WTC11 (cell line): ENCODE data around the gene ADCY3. TPM values are rescaled to one million over a fixed set of nuclear protein-coding genes. Genes with fewer than 3 reads are reported as not detected.

Experiments
- ATAC-seq: fragments of 200-7000 bp; cut with Tn5 transposase; 2 replicates; pipeline ENCODE4 v1.10.0; 2021; ENCODE audit warnings: mild to moderate bottlenecking, moderate library complexity
- CTCF ChIA-PET: fragments of 300-600 bp; sonication (Branson Sonifier 250); formaldehyde crosslinking; loops from one replicate; lab custom pipeline; 2021; ENCODE audit warnings: antibody characterized with exemption; lab: Charles Lee
- POLR2A ChIA-PET: fragments of 350-600 bp; sonication (Branson Sonifier 250); formaldehyde crosslinking; loops from one replicate; lab custom pipeline; 2021; ENCODE audit warnings: antibody characterized with exemption; lab: Charles Lee
- DNase-seq: peaks from one replicate; pipeline ENCODE4 v3.0.0; 2021; ENCODE audit warnings: low spot score
- H3K27ac Mint-ChIP-seq: 2 replicates; pipeline ENCODE4 v1.8.0; 2021; ENCODE audit warnings: mixed read lengths
- H3K27me3 Mint-ChIP-seq: 2 replicates; pipeline ENCODE4 v1.8.0; 2021; ENCODE audit warnings: low read depth, mild to moderate bottlenecking, moderate library complexity, mixed read lengths
- H3K36me3 Mint-ChIP-seq: 2 replicates; pipeline ENCODE4 v1.8.0; 2021; ENCODE audit warnings: mixed read lengths
- H3K4me1 Mint-ChIP-seq: 2 replicates; pipeline ENCODE4 v1.8.0; 2022; ENCODE audit warnings: mixed read lengths
- H3K4me3 Mint-ChIP-seq: 2 replicates; pipeline ENCODE4 v1.8.0; 2021; ENCODE audit warnings: mild to moderate bottlenecking, moderate library complexity, mixed read lengths
- H3K9me3 Mint-ChIP-seq: 2 replicates; pipeline ENCODE4 v1.8.0; 2021; ENCODE audit warnings: mixed read lengths
- ATF6 ChIP-seq: sonication (generic); formaldehyde crosslinking; IDR thresholded peaks from 2 replicates; pipeline ENCODE4 v1.8.1; 2023; ENCODE audit warnings: mild to moderate bottlenecking, missing genetic modification reagents
- E2F5 ChIP-seq: sonication (generic); formaldehyde crosslinking; IDR thresholded peaks from 2 replicates; pipeline ENCODE4 v1.8.1; 2022; ENCODE audit warnings: mild to moderate bottlenecking, moderate library complexity, missing genetic modification reagents
- EMX1 ChIP-seq: fragments of 250-450 bp; sonication (Bioruptor Pico); IDR thresholded peaks from 2 replicates; pipeline ENCODE4 v1.8.0; 2021; ENCODE audit warnings: mild to moderate bottlenecking
- HMGXB4 ChIP-seq: sonication (generic); formaldehyde crosslinking; IDR thresholded peaks from 2 replicates; pipeline ENCODE4 v1.8.1; 2023; ENCODE audit warnings: mild to moderate bottlenecking, moderate library complexity, missing genetic modification reagents
- JUN ChIP-seq: sonication (generic); formaldehyde crosslinking; IDR thresholded peaks from 2 replicates; pipeline ENCODE4 v1.8.0; 2023; ENCODE audit warnings: mild to moderate bottlenecking, missing genetic modification reagents
- NFYB ChIP-seq: sonication (generic); formaldehyde crosslinking; conservative IDR thresholded peaks from 2 replicates; pipeline ENCODE4 v1.8.0; 2022; ENCODE audit warnings: low read depth, missing genetic modification reagents
- NR2C2 ChIP-seq: sonication (generic); formaldehyde crosslinking; IDR thresholded peaks from 2 replicates; pipeline ENCODE4 v1.8.0; 2022; ENCODE audit warnings: mild to moderate bottlenecking, missing genetic modification reagents
- SP1 ChIP-seq: sonication (generic); formaldehyde crosslinking; conservative IDR thresholded peaks from 2 replicates; pipeline ENCODE4 v1.8.1; 2022; ENCODE audit warnings: missing genetic modification reagents
- TCF7 ChIP-seq: sonication (generic); formaldehyde crosslinking; IDR thresholded peaks from 2 replicates; pipeline ENCODE4 v1.8.0; 2022; ENCODE audit warnings: mild to moderate bottlenecking, low read depth, missing genetic modification reagents, moderate library complexity
- ZNF121 ChIP-seq: sonication (generic); formaldehyde crosslinking; IDR thresholded peaks from 2 replicates; pipeline ENCODE4 v1.8.0; 2023; ENCODE audit warnings: missing genetic modification reagents
- ZNF232 ChIP-seq: sonication (generic); formaldehyde crosslinking; IDR thresholded peaks from 2 replicates; pipeline ENCODE4 v1.8.0; 2022; ENCODE audit warnings: mild to moderate bottlenecking, missing genetic modification reagents
- ZNF263 ChIP-seq: sonication (generic); formaldehyde crosslinking; IDR thresholded peaks from 2 replicates; pipeline ENCODE4 v1.8.1; 2022; ENCODE audit warnings: low read depth, mild to moderate bottlenecking, moderate library complexity, missing genetic modification reagents
- ZNF425 ChIP-seq: fragments of 250-450 bp; sonication (Bioruptor Pico); conservative IDR thresholded peaks from 2 replicates; pipeline ENCODE4 v1.9.0; 2021; ENCODE audit warnings: mild to moderate bottlenecking
- total RNA-seq: library from RNA; stranded (reverse); gene quantifications from 3 replicates; pipeline ENCODE4 v1.2.3, GENCODE V29; 2021
- TF ChIP-seq, protein P1 (sequence below): sonication (generic); formaldehyde crosslinking; IDR thresholded peaks from 2 replicates; pipeline ENCODE4 v1.8.1; 2023; ENCODE audit warnings: mild to moderate bottlenecking, missing genetic modification reagents, moderate library complexity
- TF ChIP-seq, protein P2 (sequence below): sonication (generic); formaldehyde crosslinking; IDR thresholded peaks from 2 replicates; pipeline ENCODE4 v1.8.1; 2022; ENCODE audit warnings: mild to moderate bottlenecking, missing genetic modification reagents, moderate library complexity, borderline replicate concordance
- TF ChIP-seq, protein P3 (sequence below): fragments of 250-450 bp; sonication (Bioruptor Pico); IDR thresholded peaks from 2 replicates; pipeline ENCODE4 v1.9.0; 2021; ENCODE audit warnings: moderate library complexity, mild to moderate bottlenecking, inconsistent platforms, borderline replicate concordance
- TF ChIP-seq, protein P4 (sequence below): sonication (generic); formaldehyde crosslinking; IDR thresholded peaks from 2 replicates; pipeline ENCODE4 v1.8.0; 2022; ENCODE audit warnings: mild to moderate bottlenecking, missing genetic modification reagents

Gene ADCY3
- total RNA-seq, 1 experiment from 2014 or later = 37.1 TPM

DNA sequence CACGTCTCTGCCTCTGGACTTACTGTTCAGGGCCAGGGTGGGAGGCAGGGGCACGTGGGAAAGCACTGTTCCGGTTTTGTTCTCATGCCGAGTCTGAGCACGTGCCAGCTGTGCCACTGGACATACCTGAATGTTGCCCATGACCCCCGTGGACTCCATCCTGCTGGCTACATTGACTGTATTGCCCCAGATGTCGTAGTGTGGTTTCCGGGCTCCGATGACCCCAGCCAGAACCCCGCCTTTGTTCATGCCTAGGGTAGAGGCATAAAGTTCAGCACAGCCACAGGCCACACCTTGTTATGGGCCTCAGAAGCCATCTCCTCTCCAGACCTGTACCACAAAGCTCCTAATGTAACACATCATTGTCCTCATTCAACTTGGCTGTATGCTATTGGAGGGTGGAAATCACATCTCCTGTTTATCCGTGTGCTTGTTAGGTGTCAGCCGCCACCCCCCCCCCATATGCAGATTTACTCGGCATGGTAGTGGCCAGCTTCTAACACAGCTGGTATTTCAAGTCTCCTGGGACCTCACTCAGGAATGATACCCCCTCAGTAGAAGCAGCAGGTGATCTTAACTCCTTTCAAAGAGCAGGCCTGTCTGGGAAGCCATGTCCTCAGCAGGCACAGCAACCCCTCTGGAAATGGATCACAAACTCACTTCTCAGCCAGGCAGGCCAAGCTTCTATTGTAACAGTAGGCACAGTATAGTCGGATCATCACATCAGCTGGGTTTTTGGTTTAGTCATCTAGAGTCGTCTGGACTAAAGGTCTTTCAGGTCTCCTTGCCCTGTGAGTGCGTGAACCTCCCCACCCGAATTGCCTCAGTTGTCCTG, 99.2 kb downstream of the ADCY3 start (continued):
- no peak for TF ChIP-seq ZNF232 (CRISPR knock-in tag)
- TF ChIP-seq TCF7 = no peak
- TF ChIP-seq, protein P1, sequence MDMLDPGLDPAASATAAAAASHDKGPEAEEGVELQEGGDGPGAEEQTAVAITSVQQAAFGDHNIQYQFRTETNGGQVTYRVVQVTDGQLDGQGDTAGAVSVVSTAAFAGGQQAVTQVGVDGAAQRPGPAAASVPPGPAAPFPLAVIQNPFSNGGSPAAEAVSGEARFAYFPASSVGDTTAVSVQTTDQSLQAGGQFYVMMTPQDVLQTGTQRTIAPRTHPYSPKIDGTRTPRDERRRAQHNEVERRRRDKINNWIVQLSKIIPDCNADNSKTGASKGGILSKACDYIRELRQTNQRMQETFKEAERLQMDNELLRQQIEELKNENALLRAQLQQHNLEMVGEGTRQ (CRISPR knock-in tag) = peak; percentile 15; the same call in 1 of the 2 replicates
- no peak for TF ChIP-seq ATF6
- no peak for TF ChIP-seq ZNF425 (CRISPR knock-in tag)
- TF ChIP-seq ZNF121 (CRISPR knock-in tag) = no peak

DNA sequence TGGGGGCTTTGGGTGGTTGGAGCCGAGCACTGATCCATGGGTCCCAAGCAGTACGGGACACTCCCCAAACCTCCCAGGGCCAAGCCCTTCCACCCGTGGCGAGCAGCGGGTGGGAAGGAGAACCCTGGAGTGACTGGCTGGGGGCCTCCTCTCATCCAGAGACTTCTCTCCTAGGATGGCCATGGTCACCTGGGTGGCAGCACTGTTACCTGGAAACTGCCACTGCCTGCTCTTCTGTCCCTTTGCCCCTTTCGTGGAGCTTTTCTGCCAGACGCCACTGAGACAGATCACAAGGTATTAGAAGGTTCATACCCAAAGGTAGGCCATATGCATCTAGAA, 99.9 kb downstream of the ADCY3 start:
- Mint-ChIP-seq H3K27ac (0 out of 2 replicates have a peak overlapping the region, but pooled peaks have one; percentile 94), H3K4me1 (peaks cover 30% of the 10 kb centered on the region), H3K4me3 (no peak overlapping the region), H3K9me3 (peaks cover 4% of the 10 kb centered on the region; the same call in 1 of the 2 replicates), H3K27me3 (no peaks in the 10 kb centered on the region), H3K36me3 (peaks cover 86% of the 10 kb centered on the region)
- CTCF ChIA-PET = interaction anchor here (0.6 to 1.0 kb wide), 3 partner anchors 11 to 227 kb away, joined by 3 to 5 read pairs (median 3); no protein-coding TSS in a partner anchor
- TF ChIP-seq EMX1 (CRISPR knock-in tag) (no peak), ZNF263 (CRISPR knock-in tag) (no peak), NR2C2 (CRISPR knock-in tag) (no peak), JUN (CRISPR knock-in tag) (no peak), TCF7 (no peak)
- TF ChIP-seq, protein P2, sequence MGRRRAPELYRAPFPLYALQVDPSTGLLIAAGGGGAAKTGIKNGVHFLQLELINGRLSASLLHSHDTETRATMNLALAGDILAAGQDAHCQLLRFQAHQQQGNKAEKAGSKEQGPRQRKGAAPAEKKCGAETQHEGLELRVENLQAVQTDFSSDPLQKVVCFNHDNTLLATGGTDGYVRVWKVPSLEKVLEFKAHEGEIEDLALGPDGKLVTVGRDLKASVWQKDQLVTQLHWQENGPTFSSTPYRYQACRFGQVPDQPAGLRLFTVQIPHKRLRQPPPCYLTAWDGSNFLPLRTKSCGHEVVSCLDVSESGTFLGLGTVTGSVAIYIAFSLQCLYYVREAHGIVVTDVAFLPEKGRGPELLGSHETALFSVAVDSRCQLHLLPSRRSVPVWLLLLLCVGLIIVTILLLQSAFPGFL (CRISPR knock-in tag) = no peak
- TF ChIP-seq, protein P3, sequence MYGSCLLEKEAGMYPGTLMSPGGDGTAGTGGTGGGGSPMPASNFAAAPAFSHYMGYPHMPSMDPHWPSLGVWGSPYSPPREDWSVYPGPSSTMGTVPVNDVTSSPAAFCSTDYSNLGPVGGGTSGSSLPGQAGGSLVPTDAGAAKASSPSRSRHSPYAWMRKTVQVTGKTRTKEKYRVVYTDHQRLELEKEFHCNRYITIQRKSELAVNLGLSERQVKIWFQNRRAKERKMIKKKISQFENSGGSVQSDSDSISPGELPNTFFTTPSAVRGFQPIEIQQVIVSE = no peak
- no peak for ATAC-seq
- DNase-seq = no peak
- POLR2A ChIA-PET = no interaction called here

DNA sequence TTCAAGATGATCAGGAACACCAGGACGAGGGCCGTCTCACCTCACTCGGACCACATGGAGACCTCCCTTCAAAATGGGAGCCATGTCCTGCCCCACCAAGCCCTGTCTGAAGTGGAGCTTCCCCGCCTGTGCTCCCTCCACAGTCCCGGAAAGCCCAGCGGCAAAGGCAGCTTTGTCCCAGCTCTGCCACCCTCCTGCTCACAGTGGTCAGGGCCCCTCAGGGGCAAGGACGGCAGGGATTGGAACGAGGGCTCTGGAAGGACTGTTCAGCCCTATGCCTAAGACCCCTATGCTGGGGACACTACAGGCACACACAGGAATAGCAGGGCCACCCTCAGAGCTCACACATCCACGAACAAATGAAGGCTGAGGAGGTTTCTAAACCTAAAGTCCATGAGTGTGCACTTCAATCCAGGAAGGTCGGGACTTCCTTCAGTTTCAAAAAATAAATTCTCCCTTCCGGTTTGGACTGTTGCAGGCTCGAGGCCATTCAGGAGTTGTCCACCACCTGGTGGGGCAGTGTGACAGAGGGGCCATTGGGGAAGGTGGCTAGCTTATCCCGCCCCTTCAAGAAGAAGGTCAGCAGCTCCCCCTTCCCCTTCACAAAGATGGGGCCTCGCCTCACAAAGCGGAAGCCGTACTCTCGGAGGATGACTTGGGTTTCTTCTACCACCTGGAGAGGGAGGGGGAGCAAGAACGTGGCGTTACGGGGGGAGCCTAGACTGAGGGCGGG, 100.4 kb downstream of the ADCY3 start:
- H3K4me1 Mint-ChIP-seq = peaks cover 30% of the 10 kb centered on the region
- no peaks in the 10 kb centered on the region for H3K27me3 Mint-ChIP-seq
- H3K4me3 Mint-ChIP-seq = no peak overlapping the region
- ATAC-seq (no peak), DNase-seq (no peak)
- H3K36me3 Mint-ChIP-seq = peaks cover 83% of the 10 kb centered on the region
- ChIA-PET POLR2A (interaction anchor here (0.7 kb wide), 1 partner anchor 410 kb away, joined by 3 read pairs; no protein-coding TSS in a partner anchor), CTCF (interaction anchor here (0.6 to 1.9 kb wide), 3 partner anchors 8 to 227 kb away, joined by 3 to 5 read pairs (median 3); no protein-coding TSS in a partner anchor)
- H3K9me3 Mint-ChIP-seq = no peaks in the 10 kb centered on the region
- peak overlapping the region; percentile 57 for H3K27ac Mint-ChIP-seq
- no peak for TF ChIP-seq E2F5 (CRISPR knock-in tag)
- TF ChIP-seq, protein P4, sequence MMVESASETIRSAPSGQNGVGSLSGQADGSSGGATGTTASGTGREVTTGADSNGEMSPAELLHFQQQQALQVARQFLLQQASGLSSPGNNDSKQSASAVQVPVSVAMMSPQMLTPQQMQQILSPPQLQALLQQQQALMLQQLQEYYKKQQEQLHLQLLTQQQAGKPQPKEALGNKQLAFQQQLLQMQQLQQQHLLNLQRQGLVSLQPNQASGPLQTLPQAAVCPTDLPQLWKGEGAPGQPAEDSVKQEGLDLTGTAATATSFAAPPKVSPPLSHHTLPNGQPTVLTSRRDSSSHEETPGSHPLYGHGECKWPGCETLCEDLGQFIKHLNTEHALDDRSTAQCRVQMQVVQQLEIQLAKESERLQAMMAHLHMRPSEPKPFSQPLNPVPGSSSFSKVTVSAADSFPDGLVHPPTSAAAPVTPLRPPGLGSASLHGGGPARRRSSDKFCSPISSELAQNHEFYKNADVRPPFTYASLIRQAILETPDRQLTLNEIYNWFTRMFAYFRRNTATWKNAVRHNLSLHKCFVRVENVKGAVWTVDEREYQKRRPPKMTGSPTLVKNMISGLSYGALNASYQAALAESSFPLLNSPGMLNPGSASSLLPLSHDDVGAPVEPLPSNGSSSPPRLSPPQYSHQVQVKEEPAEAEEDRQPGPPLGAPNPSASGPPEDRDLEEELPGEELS = no peak
- TF ChIP-seq NFYB (CRISPR knock-in tag) = no peak
- no peak for TF ChIP-seq SP1
- TF ChIP-seq HMGXB4 (CRISPR knock-in tag) = no peak
- TF ChIP-seq, protein P1 (CRISPR knock-in tag) = no peak
